Astrocyte of the hippocampus (primary cell): Measurements from ENCODE around the gene SHANK2.
A peak's percentile ranks its signal among the peaks of the same experiment; 100 is the strongest.

Experiments used
- DNase-seq: peaks from one replicate; pipeline ENCODE4 v3.0.0; 2011; ENCODE audit warnings: low read depth, low spot score

The SHANK2 gene

DNA sequence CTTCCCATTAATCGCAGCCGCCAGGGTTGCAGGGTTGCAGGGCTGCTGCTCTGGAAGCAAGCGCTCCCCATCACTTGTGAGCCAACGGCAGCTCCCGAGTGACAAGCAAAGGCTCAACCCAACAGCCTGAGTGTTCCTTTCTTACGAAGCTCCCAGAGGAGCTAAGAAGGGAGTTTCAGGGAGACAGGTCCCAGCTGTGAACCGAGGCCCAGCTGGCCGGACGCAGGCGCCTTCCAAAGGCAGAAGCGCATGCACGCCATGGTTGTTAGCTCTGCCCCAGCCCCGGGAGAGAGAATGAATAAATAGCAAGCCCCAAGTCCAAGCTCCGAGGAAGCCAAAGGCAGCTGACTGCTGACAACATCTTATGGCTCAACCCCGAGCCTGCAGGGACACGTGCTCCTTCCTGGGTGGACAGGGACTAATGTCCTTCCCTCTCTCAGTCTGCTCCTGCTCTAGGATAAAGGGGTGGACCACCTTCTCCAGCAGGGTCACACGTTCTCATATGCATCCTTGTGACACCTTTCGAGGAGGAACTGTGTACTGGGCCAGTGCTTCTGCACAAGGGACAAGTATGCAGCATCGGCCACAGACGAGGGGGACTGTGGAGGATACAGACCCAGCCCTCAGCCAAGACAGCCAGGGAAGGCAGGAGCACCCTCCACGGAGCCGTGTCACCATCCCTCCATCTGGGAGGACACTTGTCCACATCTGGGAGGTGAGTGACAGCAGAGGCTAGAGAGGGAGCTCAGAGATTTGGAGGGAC lies 29.9 kb downstream of the SHANK2 start:
- DNase-seq, result no peak

DNA sequence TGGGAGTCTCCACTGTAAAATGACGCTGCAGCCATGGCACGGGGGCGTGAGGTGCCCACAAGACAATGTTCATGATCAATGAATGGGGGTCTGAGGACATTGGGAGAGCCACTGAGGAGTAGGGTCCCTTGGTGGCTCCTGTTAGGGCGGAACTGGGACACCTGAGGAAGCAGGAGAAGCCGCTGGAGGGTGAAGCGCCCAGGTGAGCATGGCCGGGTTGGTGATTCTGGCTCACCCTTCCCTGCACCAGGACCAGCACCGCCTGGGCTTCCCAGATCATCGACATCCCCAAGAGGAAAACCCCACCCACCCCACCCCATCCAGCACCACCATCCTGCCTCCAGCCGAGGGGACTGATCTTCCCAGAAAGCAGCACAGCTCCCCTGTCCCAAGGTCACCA lies 30.6 kb downstream of the SHANK2 start:
- no peak for DNase-seq

DNA sequence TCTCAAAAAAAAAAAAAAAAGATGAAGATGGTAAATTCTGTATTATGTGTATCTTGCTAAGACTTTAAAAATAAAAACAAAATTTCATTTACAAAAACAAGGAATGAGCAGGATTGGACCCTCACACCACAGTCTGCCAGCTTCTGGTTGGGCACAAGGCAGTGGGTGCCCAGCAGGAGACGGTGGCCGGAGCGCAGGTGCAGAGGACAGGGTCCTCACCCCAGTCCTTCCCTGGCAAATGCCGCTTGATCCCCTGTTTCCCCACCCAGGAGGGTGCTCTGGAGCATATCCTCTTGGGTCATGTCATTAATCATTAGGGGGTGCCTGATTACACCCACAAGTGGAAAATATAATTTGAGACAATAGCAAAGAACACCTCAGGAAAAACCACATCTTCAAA lies 31.2 kb downstream of the SHANK2 start:
- no peak for DNase-seq

DNA sequence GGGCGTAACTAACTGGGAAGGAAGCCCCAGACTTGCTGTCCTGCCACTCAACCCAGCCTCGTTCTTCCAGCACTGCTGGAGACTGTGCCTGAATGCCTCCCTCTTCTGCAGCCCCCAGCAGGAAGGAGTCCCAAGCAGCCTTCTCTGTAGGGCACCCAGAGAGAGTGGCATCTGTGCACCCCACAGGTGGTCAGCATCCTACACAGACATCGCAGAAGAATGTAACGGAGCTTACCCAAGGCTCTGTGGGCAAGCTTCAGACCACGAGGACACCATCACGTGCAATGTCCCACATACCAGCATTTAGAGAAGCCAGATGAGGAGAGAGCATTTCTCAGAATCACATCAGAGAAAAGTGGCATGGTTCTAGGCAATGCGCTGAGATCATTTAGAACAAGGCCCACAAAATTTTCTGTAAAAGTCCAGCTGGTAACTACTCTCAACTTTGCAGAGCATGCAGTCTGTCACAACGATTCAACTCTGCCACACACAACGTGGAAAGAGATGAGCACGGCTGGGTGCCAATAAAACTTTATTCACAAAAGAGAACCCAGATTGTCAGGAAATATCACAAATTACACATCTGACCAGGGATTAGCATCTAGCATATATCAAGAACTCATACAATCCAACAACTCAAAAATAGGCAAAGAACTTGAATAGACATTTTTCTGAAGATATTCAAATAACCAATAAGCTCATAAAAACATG lies 33.4 kb downstream of the SHANK2 start:
- DNase-seq, result no peak

DNA sequence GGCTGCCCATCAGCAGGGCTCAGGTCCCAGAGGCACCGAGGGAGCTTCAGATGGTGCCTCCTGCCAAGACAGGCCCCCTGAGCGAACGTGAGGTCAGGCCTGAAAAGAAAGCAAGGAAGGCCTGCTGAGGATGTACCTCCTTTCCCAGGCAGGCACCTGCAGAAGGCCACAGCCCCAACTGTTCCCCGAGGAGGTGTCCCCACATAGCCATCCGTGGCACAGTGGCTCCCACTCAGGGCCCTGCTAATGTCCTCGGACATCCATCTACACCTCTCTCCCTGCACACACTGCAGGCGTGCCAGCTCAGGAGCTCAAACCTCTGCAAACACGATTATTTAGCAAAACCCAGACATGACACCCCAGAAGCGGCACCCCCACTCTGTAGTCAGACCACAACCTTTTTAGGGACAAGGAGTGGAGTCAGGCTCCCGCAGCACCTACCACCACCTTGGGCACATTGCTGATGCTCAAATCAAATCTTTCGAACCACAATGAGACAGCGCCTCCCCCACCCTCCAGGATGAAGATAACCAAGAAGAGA lies 36.9 kb downstream of the SHANK2 start:
- DNase-seq, result no peak

DNA sequence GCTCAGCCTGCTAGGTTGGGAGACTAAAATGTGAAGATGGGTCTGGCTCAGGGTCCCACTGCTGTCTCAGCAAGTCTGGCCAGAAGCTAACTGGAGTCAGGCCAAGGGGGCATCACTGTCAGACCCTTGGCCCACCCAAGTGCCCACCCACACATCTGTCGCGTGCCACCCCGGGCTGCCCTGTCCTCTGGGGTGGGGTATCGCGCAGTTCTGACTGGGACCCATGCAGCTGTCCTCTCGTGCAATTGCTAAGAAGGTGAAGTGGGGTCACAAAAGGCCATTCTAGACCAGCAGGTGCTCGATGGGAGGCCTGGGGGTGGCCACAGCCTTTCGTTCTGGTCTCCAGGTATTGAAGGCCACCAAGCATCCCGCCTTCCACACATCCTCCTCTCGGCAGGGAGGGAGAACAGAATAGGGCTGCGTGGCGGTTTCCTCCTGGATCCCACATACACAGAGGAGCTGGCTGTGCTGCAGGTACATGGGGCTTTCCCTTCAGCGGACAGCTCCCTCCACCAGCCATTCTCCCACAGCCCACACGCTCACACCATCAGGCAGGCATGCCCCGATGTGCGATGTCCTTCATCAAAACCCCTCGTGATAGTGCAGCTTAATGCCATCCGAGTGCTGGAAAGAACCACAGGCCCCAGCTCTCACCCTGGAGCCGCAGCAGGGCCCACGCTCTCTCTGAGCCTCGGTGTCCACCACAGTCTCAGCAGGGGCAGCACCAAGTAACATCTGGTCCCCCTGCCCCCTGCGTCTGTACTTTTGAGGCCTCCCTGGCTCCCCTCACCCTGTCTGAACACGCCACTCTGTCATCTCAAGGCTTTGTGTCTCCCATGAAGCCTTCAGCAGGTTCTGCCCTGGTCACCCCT lies 37.6 kb downstream of the SHANK2 start:
- no peak for DNase-seq

DNA sequence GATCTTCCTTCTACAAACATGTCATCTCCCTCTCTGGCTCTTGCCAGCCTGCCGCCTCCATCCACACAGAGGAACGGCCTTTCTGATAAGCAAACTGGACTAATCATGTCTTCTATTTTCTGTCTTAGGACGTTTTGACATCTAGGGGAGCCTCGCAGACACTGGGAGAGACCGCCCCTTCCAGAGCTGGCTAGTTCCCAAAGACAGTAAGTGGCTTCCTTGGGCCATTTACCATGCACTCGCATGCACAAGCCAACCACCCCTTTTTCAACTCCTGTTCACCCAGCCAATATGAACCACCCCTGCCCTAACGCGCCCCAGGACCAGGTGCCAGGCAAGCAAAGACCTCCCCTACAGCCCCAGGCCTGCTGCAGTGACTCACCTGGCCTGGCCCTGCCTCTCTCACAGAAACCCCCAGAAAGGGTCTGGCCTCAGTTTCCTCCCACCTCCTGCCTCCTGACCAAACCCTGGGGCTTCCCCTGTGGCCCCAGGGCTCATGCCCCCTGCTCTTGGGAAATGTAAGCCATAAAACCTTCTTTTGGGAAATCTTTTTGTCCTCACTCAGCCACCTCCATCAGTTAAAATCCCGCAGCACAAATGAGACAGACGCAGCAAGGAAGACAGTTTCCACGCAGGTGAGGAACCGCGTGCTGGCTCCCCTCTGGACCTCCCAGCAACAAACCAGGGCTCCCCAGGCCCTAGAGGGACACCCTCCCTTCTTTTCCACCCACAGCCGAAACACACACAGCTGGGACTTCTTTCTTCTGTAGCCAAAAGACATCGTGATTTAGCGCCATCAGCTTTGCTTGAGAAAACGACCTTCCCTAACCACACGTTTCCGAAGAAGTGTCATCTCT lies 38.5 kb downstream of the SHANK2 start:
- no peak for DNase-seq

DNA sequence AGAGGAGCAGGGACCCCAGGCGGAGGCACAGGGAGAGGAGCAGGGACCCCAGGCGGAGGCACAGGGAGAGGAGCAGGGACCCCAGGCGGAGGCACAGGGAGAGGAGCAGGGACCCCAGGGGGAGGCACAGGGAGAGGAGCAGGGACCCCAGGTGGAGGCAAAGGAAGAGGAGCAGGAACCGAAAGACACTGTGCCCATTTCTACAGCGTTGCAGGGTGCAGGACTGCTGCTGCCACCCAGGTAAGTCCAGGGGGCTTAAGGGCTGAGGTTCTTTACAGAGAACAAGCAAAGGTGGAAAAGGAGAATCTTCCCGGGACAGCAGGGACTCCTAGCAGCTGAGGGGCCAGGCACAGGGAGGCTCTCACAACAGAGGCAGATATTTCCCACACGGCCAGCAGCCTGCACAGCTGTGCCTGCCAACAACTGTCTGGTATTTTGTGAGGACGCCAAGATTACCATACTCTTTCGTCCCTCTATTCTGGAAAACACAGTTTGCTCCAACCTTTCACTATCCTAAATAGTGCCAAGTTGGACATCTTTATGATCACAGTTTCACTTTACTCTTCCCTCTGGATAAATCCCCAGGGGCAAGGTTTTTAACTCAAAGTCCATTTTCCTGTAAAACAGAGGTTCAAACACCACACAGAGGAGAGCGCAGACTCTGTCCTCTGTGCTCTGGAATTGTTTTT lies 39.4 kb downstream of the SHANK2 start:
- DNase-seq, result peak; percentile 30

DNA sequence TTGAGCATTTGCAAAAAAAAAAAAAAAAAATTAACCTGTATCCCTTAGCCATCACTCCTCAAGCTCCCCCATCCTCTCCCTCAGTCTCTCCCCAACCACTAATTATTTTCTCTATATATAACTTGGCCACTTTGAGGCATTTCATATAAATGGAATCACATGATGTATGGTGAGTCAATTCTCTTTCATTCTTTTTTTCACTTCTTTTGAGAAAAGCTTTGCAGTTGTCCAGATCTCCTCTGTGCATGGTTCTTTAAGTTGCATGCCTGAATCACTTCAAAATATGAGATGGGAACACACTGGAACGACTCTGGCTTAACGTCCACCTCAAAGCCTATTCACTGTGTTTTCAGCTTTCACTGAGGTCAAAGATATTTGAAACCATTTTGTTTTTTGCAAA lies 40.7 kb downstream of the SHANK2 start:
- no peak for DNase-seq

DNA sequence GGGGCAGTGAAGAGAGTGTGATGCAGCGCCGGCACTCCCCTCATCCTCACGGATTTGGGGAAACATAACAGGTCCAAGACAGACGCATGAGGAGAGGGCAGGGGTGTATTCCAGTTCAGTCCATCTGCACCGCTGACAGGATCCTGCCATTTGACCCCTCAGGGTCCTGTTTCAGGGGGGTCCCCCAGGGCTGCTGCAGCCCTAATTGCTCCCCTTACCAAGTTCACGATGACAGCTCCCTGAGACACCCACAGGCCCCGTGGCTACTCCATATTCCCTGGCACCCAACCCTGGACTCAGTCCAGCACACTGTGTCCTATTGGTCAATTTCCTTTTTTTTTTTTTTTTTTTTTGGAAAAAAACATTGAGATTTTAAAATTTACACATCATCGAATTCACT lies 41.5 kb downstream of the SHANK2 start:
- no peak for DNase-seq

DNA sequence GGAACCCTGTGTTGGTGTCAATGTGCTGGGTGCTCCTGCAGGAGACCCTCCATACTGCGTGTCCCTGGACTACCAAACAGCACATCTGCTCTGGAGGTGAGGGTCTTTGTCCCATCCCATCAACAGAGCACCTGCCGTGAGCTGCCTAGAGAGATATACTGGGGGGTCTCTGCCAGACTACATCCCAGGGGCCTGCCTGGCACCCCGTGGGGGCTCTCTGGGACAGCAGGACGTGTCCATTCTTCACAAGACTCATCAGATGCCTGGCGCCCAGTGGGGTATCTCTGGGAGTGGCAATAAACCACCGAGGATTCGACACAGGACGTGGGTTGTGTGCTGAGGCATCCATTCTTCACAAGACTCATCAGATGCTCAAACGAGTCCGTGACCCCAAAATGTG lies 42.7 kb downstream of the SHANK2 start:
- DNase-seq, result no peak

DNA sequence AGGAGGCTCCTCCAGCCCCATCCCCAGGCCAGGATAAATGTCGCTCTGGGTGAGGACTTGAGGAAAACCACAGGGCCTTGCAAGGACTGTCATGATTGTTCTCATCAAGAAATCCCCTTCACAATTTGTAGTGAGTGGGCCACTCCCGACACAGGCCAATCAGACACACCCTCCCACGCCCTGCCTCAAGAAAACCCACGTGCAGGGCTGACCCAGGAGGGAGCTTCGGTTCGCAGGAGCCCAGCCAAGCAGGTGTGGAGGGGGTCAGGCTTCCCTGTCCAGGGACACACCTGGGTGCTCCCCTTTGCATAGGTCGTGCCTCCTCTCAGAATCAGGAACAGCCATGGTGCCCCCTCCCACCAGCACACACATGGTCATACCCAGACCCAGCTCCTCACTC lies 43.2 kb downstream of the SHANK2 start:
- DNase-seq, result no peak

DNA sequence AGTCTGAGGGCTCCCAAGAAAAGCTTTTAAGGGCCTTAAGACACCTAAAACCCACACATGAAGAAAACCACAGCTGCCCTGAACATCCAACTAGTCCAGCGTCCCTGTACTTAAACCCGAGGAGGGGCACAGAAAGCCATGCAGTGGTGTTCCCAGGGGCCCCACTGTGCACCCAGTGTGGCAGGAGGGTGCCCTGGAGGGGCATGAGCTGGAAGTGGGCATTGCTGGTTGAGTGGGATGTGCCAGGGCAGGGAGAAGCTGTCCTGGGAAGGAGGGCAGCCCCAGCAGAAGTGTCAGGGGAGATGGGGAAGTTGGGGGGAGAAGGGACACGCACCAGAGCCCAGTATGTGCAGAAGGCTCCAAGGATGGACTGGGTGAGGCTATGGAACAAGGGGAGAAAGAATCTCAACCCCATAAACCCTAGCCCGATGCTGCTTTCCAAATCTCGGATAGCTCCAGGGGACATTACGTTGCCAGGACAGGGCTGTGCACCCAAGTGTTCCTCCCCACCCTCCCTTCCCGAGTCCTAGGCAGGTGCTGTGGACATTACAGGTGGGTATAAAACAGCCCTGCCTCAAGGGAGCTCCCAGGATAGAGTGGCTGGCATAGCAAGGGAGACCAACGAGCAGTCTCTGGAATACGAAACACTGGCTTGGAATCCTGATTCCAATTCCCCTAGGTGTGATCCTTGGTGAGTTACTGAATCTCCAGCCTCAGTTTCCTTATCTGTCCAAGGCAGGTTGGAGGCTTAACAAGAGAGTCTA lies 44.2 kb downstream of the SHANK2 start:
- DNase-seq, result no peak

DNA sequence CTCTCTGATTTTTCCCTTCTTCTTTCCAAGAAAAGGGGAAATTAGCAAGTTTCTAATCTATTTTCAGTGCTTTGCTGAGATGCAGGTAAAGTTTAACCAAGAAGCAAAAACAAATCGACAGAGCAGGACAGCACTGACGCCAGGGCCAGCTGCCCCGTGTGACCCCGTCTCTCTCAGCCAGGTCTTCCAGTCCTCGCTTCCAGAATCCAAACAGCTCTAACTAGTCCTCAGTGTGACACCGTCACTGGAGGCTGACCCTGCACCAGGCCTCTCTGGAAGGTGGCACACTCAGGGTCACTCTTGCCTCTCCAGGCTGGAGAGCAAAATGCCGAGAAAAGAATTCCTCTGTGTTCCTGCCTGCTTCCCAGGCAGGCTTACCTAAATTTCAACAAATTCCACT lies 44.8 kb downstream of the SHANK2 start:
- DNase-seq, result no peak

DNA sequence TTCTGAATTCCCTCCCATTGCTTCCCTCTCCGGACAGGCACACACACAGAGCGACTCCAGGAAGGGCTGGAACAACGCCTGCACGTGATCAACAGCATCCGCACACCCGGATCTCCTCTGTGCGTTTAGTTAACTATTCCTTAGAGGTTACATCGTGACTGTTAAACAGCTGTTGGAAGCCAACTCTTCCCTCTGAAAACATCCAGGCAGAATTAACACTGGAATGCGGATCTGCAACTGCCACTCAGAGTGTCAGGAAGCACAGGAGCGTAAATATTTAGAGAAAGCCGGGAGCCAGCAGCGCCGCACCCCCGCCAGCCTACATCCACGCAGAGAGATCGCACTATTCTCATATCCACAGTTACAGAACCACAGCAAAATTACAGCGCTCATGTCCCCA lies 46.2 kb downstream of the SHANK2 start:
- DNase-seq, result peak; percentile 4

DNA sequence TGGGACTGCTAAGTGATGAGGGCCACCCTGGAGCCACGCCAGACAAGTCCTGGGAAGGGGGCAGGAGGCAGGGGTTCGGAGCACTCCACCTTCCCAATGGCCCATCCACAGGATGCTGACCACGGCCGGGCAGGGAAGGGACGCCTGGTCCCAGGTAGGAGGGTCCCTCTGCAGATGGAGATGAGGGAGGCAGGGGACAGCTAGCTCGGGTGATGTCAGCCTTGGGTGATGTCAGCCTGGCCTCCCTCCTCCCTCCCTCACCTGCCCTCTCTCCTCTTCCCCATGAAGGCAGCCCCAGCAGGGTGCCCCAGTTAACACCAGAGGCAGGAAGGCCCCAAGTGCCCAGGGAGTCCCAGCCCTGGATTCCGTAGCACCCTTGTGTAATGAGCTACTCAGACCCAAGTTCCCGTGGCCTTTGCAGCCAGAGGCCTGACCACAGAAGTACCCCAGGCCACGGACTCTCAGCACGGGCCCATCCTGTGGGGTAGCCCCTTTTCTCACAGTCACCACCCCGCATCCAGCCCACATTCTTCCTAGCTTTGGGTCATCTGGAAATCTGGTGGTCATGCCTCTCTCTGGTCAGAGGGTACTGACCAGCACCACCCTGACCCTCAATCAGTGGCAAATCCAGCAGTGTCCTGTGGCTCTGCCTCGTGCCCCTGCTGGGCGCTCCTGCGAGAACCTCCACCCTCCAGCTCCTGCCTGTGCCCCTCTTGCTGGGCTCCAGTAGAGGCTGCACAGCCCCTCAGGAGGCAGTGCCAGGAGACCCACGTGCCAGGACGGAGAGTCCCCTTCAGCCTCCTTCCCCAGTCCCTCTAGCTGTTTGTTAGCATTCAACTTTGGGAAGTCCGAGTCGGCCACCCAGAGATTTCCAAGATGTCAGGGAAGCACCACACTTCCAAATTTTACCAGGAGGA lies 47.4 kb downstream of the SHANK2 start:
- no peak for DNase-seq

DNA sequence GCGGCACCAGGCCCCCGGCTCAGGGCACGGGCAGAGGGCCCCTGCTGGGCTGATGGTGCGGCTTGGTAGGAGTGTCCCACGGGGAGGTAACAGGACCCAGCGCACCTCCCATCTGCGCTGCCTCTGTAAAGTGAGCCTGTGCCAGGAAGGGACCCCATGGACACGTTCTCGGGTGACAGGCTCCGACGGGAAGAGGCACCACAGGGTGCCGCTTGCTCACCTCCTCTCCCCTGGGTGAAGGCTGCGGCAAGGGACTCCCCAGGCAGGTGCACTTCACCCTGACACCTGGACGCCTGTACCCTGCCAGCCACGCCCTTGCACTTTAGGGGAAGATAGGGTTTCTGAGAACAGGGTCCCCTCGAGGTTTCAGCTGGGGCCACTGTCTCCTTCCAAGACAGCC lies 48.1 kb downstream of the SHANK2 start:
- no peak for DNase-seq

DNA sequence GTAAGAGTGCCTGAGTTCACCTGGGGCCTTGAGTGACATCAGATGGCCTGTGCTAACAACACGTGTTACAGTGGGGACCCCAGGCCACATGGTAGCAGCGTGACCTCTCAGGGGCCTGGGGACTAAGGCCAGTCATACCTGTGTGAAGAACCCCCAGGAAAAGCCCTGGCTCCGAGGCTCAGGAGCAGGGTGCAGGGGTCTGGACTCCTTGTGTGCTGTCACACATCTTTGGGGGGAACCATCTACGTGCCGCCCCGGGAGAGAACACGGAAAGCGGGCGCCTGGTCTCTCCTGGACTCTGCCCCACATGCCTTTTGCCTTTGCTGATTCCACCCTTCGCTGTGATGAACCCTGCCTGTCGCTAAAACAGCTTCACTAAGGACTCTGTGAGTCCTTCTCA lies 48.7 kb downstream of the SHANK2 start:
- no peak for DNase-seq

DNA sequence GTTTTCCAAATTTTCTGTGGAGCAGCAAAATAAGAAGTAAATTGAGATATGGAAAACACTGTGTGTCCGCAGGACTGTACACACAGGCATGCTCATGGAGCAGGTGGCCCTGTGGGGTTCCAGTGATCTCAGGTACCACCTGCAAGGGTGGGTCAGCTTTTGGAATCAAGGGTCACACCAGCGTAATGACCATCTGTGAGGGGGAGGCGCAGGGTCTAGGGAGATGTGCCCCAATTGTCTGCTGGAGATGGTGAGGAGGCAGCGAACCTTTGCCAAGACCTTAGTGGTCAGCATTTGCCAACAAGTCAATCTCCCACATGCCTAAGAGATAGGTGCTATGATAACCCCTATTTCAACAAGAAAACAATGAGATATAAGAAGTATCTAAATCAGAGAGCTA lies 49.4 kb downstream of the SHANK2 start:
- no peak for DNase-seq
